IgD-negative memory B cell (primary cell): Measurements from ENCODE around the gene TEX13D. TPM values are rescaled to one million over a fixed set of nuclear protein-coding genes. Genes with fewer than 3 reads are reported as not detected.
"Not testable (repeated sequence)": the region's sequence is repeated elsewhere in the genome, so short reads cannot be mapped to it uniquely, and the experiment has no call there.

Experiments used
- H3K27ac Mint-ChIP-seq, 3 donors: one replicate each; pipeline ENCODE4 v1.8.0; 2020 to 2022; ENCODE audit warnings: mild to moderate bottlenecking in 3 of 3, mixed read lengths in 3 of 3, moderate library complexity in 1 of 3
- H3K27me3 Mint-ChIP-seq: one replicate; pipeline ENCODE4 v1.8.0; 2021; ENCODE audit warnings: mixed read lengths
- H3K36me3 Mint-ChIP-seq: one replicate; pipeline ENCODE4 v1.8.0; 2020; ENCODE audit warnings: mild to moderate bottlenecking, mixed read lengths
- H3K4me1 Mint-ChIP-seq, 3 donors: one replicate each; pipeline ENCODE4 v1.8.0; 2020 to 2022; ENCODE audit warnings: mixed read lengths in 3 of 3, mild to moderate bottlenecking in 1 of 3
- H3K4me3 Mint-ChIP-seq, 4 donors: one replicate each; pipeline ENCODE4 v1.8.0; 2020 to 2022; ENCODE audit warnings: mild to moderate bottlenecking in 4 of 4, mixed read lengths in 4 of 4, moderate library complexity in 3 of 4
- H3K9me3 Mint-ChIP-seq, 3 donors: one replicate each; pipeline ENCODE4 v1.8.0; 2020 to 2021; ENCODE audit warnings: mixed read lengths in 3 of 3, mild to moderate bottlenecking in 1 of 3
- polyA plus RNA-seq: library from polyadenylated mRNA; unstranded; fragments of 300-500 nt; fragmentation: Illumina TruSeq; gene quantifications from one replicate; pipeline ENCODE4 v1.2.3, GENCODE V29; 2021

TEX13D gene
- not detected for polyA plus RNA-seq

- H3K36me3 Mint-ChIP-seq: no peaks in the 10 kb centered on the region
- H3K27ac Mint-ChIP-seq: no peak within 1 kb of the TSS
- peaks cover 0 to 2% (median 0%) of the 10 kb centered on the region in 3 donors for H3K9me3 Mint-ChIP-seq
- H3K4me3 Mint-ChIP-seq: peak within 1 kb of the TSS in 1 of 4 donors; percentile 86
- H3K27me3 Mint-ChIP-seq: peaks cover 2% of the 10 kb centered on the region
- peaks cover 0 to 2% (median 0%) of the 10 kb centered on the region in 3 donors for H3K4me1 Mint-ChIP-seq
Measured at GRCh38 chrX:124332481-124333424, at the start of gene TEX13D. TEX13D (plus strand) TSS chrX:124332660; CDS start chrX:124332918, 258 bp downstream.

- Mint-ChIP-seq H3K27me3 (peaks cover 1% of the 10 kb centered on the region), H3K27ac (no peak overlapping the region), H3K4me3 (no peak overlapping the region), H3K9me3 (peaks cover 0 to 5% (median 0%) of the 10 kb centered on the region in 3 donors), H3K4me1 (no peaks in the 10 kb centered on the region), H3K36me3 (no peaks in the 10 kb centered on the region)
Measured at GRCh38 chrX:124289443-124289842, 43.0 kb upstream of the TEX13D start.

GRCh38 chrX:124293810-124294209 is 38.6 kb upstream of the TEX13D start:
- Mint-ChIP-seq H3K27me3 (peaks cover 5% of the 10 kb centered on the region), H3K9me3 (peaks cover 0 to 9% (median 0%) of the 10 kb centered on the region in 3 donors), H3K4me1 (no peaks in the 10 kb centered on the region), H3K36me3 (no peaks in the 10 kb centered on the region), H3K4me3 (no peak overlapping the region), H3K27ac (no peak overlapping the region)

DNA sequence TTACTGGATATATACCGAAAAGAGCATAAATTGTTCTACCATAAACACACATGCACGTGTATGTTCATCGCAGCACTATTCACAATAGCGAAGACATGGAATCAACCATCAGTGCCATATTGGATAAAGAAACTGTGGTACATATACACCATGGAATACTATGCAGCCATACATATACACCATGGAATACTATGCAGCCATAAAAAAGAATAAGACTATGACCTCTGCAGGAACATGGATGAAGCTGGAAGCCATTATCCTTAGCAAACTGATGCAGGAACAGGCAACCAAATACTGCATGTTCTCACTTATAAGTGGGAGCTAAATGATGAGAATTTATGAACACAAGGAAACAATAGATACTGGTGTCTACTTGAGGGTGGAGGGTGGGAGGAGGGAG is 33.1 kb upstream of the TEX13D start:
- H3K36me3 Mint-ChIP-seq, H3K27me3 Mint-ChIP-seq, H3K4me3 Mint-ChIP-seq, H3K27ac Mint-ChIP-seq, H3K4me1 Mint-ChIP-seq: not testable (repeated sequence)
- H3K9me3 Mint-ChIP-seq: peaks cover 0 to 10% (median 4%) of the 10 kb centered on the region in 3 donors

DNA sequence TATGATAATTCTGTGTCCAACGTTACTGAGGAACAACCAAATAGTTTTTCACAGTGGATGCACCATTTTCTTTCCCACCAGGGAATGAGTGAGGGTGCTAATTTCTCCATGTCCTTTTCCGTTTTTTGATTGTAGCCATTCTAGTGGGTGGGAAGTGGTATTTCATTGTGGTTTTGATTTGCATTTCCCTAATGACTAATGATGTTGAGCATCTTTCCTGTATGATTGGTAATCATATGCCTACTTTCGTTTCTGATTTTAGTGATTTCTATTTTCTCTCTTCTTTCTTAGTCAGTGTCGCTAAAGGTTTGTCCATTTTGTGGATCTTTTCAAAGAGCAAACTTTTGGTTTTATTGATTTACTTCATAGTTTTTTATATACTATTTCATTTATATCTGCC is 32.1 kb upstream of the TEX13D start:
- Mint-ChIP-seq H3K27me3 (peaks cover 3% of the 10 kb centered on the region), H3K27ac (no peak overlapping the region), H3K4me1 (peaks cover 0 to 4% (median 0%) of the 10 kb centered on the region in 3 donors), H3K36me3 (no peaks in the 10 kb centered on the region), H3K9me3 (peaks cover 0 to 5% (median 4%) of the 10 kb centered on the region in 3 donors), H3K4me3 (no peak overlapping the region)

DNA sequence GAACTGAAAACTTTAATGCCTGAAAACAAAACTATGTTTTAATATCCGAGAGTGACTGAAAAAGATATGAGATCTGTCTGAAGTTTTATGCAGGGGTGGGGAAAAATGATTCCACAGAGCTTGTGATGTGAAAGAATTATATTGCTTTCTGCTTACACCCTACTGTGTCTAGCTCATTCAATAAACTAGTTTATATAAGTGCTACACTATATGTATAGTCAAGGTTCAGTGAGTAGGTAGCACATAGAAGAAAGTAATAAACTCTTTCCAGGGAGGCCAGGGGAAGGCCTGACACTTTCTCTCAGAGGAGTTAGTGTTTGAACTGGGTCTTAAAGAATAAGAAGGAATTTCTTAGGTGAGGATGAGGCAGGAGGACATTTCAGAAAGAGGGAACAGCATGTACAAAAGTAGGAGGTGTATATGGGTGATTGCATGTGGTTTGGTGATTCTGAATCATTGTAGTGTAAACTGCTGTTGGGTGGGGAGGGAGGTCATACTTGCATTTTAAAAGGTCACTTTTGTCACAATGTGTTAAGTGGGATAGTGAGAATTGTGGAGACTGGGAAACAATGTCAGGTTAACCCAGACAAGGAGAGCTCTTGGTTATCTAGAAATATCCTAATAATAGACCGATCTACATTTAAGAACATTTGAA is 25.1 kb upstream of the TEX13D start:
- peaks cover 7% of the 10 kb centered on the region for H3K27me3 Mint-ChIP-seq
- no peak overlapping the region for H3K27ac Mint-ChIP-seq
- H3K36me3 Mint-ChIP-seq: no peaks in the 10 kb centered on the region
- H3K4me1 Mint-ChIP-seq: no peaks in the 10 kb centered on the region
- H3K9me3 Mint-ChIP-seq: peaks cover 0 to 2% (median 0%) of the 10 kb centered on the region in 3 donors
- H3K4me3 Mint-ChIP-seq: no peak overlapping the region

- no peaks in the 10 kb centered on the region for H3K36me3 Mint-ChIP-seq
- no peak overlapping the region for H3K4me3 Mint-ChIP-seq
- no peak overlapping the region for H3K27ac Mint-ChIP-seq
- no peaks in the 10 kb centered on the region for H3K4me1 Mint-ChIP-seq
- H3K27me3 Mint-ChIP-seq: no peaks in the 10 kb centered on the region
- H3K9me3 Mint-ChIP-seq: peaks cover 0 to 1% (median 0%) of the 10 kb centered on the region in 3 donors
Measured at GRCh38 chrX:124325732-124326131, 6.7 kb upstream of the TEX13D start.

DNA sequence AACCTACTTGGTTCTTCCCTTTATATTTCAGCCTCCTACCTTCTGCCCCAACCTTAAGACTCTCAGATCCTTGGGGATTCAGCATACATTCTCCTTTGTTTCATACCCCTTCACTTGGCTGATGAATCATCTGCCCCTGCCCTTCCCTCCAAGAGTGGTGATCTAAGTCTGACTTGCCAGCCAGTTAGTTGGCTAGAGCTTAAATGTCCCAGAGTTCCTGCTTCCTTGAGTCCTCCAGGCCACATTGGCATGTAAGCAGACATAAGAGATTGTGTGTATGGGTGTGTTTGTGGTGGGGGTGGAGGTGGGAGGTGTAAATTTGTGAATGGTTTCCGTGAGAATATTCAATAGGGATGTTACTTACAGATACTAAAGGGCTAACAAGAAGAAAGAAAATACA is 3.7 kb upstream of the TEX13D start:
- Mint-ChIP-seq H3K9me3 (no peaks in the 10 kb centered on the region), H3K4me1 (peaks cover 0 to 1% (median 0%) of the 10 kb centered on the region in 3 donors), H3K36me3 (no peaks in the 10 kb centered on the region), H3K27ac (peak overlapping the region in 1 of 3 donors; percentile 3), H3K4me3 (no peak overlapping the region), H3K27me3 (peaks cover 2% of the 10 kb centered on the region)

GRCh38 chrX:124333862-124334261 is 1.4 kb downstream of the TEX13D start:
- H3K27ac Mint-ChIP-seq: no peak overlapping the region
- H3K4me1 Mint-ChIP-seq: peaks cover 0 to 2% (median 0%) of the 10 kb centered on the region in 3 donors
- H3K9me3 Mint-ChIP-seq: peaks cover 0 to 2% (median 0%) of the 10 kb centered on the region in 3 donors
- no peaks in the 10 kb centered on the region for H3K36me3 Mint-ChIP-seq
- peak overlapping the region in 1 of 4 donors; percentile 86 for H3K4me3 Mint-ChIP-seq
- peaks cover 2% of the 10 kb centered on the region for H3K27me3 Mint-ChIP-seq

- not testable (repeated sequence) for H3K9me3 Mint-ChIP-seq, H3K4me3 Mint-ChIP-seq, H3K36me3 Mint-ChIP-seq, H3K4me1 Mint-ChIP-seq, H3K27me3 Mint-ChIP-seq, H3K27ac Mint-ChIP-seq
Measured at GRCh38 chrX:124334555-124334954, 2.1 kb downstream of the TEX13D start.

- H3K9me3 Mint-ChIP-seq: peaks cover 0 to 2% (median 0%) of the 10 kb centered on the region in 3 donors
- no peak overlapping the region for H3K4me3 Mint-ChIP-seq
- H3K27me3 Mint-ChIP-seq: peaks cover 2% of the 10 kb centered on the region
- H3K4me1 Mint-ChIP-seq: peaks cover 0 to 2% (median 0%) of the 10 kb centered on the region in 3 donors
- no peak overlapping the region for H3K27ac Mint-ChIP-seq
- H3K36me3 Mint-ChIP-seq: no peaks in the 10 kb centered on the region
Measured at GRCh38 chrX:124335598-124335997, 3.1 kb downstream of the TEX13D start.

- H3K36me3 Mint-ChIP-seq: no peaks in the 10 kb centered on the region
- no peak overlapping the region for H3K4me3 Mint-ChIP-seq
- peaks cover 0 to 2% (median 0%) of the 10 kb centered on the region in 3 donors for H3K9me3 Mint-ChIP-seq
- H3K27me3 Mint-ChIP-seq: peaks cover 2% of the 10 kb centered on the region
- H3K4me1 Mint-ChIP-seq: peaks cover 0 to 2% (median 0%) of the 10 kb centered on the region in 3 donors
- no peak overlapping the region for H3K27ac Mint-ChIP-seq
Measured at GRCh38 chrX:124337916-124338315, 5.5 kb downstream of the TEX13D start.

GRCh38 chrX:124338733-124339514 is 6.5 kb downstream of the TEX13D start:
- no peaks in the 10 kb centered on the region for H3K4me1 Mint-ChIP-seq
- H3K9me3 Mint-ChIP-seq: peaks cover 0 to 2% (median 0%) of the 10 kb centered on the region in 3 donors
- no peak overlapping the region for H3K27ac Mint-ChIP-seq
- no peaks in the 10 kb centered on the region for H3K36me3 Mint-ChIP-seq
- no peak overlapping the region for H3K4me3 Mint-ChIP-seq
- H3K27me3 Mint-ChIP-seq: no peaks in the 10 kb centered on the region

GRCh38 chrX:124341396-124342132 is 9.1 kb downstream of the TEX13D start:
- H3K27me3 Mint-ChIP-seq: no peaks in the 10 kb centered on the region
- H3K27ac Mint-ChIP-seq: no peak overlapping the region
- H3K4me3 Mint-ChIP-seq: no peak overlapping the region
- no peaks in the 10 kb centered on the region for H3K36me3 Mint-ChIP-seq
- H3K9me3 Mint-ChIP-seq: peaks cover 0 to 2% (median 0%) of the 10 kb centered on the region in 3 donors
- H3K4me1 Mint-ChIP-seq: peaks cover 0 to 2% (median 0%) of the 10 kb centered on the region in 3 donors
